Fibroblast of lung (primary cell): Measurements from ENCODE around the gene PPP3R1. TPM values are rescaled to one million over a fixed set of nuclear protein-coding genes. Genes with fewer than 3 reads are reported as not detected.

Source experiments
- DNase-seq, 2 donors: peaks; one replicate each; pipeline versions ENCODE4 v3.0.0 to v3.0.0-alpha.2; 2010; ENCODE audit warnings: low read depth in 2 of 2
- H2AFZ ChIP-seq: 2 replicates; pipeline ENCODE4 v1.5.1; 2012; ENCODE audit warnings: low read length, control low read depth, inconsistent platforms
- H3K27ac ChIP-seq: 2 replicates; pipeline ENCODE4 v1.5.1; 2011; ENCODE audit warnings: low read length, control low read depth; ENCODE audit not compliant: insufficient read depth
- H3K27me3 ChIP-seq: 2 replicates; pipeline ENCODE4 v1.5.1; 2011; ENCODE audit warnings: mild to moderate bottlenecking, low read length; ENCODE audit not compliant: control insufficient read depth, insufficient read depth
- H3K36me3 ChIP-seq: 2 replicates; pipeline ENCODE4 v1.5.1; 2011; ENCODE audit warnings: low read length; ENCODE audit not compliant: control insufficient read depth, insufficient read depth
- H3K4me1 ChIP-seq: 2 replicates; pipeline ENCODE4 v1.5.1; 2011; ENCODE audit warnings: low read length; ENCODE audit not compliant: control insufficient read depth, insufficient read depth; ENCODE audit errors: extremely low read depth
- H3K4me2 ChIP-seq: 2 replicates; pipeline ENCODE4 v1.5.1; 2011; ENCODE audit warnings: low read length, control low read depth; ENCODE audit not compliant: insufficient read depth; ENCODE audit errors: extremely low read depth
- H3K4me3 ChIP-seq, 4 experiments: fragments of 200-600 bp in 1 of 4; sonication (generic) in 1 of 4; replicated peaks in 1 of 4; 2 replicates each; pipeline ENCODE4 v1.5.1; 2011 to 2016; ENCODE audit warnings: low read length in 4 of 4, low read depth in 3 of 4, mild to moderate bottlenecking in 3 of 4, control low read depth in 2 of 4, inconsistent platforms in 1 of 4, mixed read lengths in 1 of 4; ENCODE audit not compliant: insufficient read depth in 1 of 4; ENCODE audit errors: control extremely low read depth in 1 of 4
- H3K79me2 ChIP-seq: 2 replicates; pipeline ENCODE4 v1.5.1; 2012; ENCODE audit warnings: mild to moderate bottlenecking, low read length, inconsistent platforms; ENCODE audit not compliant: control insufficient read depth, insufficient read depth
- H3K9ac ChIP-seq: 2 replicates; pipeline ENCODE4 v1.5.1; 2011; ENCODE audit warnings: mild to moderate bottlenecking, low read length, control low read depth; ENCODE audit not compliant: insufficient read depth
- H3K9me3 ChIP-seq: 2 replicates; pipeline ENCODE4 v1.5.1; 2012; ENCODE audit warnings: low read depth, low read length; ENCODE audit not compliant: control insufficient read depth, insufficient read depth
- H4K20me1 ChIP-seq: 2 replicates; pipeline ENCODE4 v1.5.1; 2011; ENCODE audit warnings: low read length; ENCODE audit not compliant: control insufficient read depth, insufficient read depth; ENCODE audit errors: extremely low read depth
- EZH2 ChIP-seq: IDR thresholded peaks from 2 replicates; pipeline ENCODE4 v1.5.1; 2012; ENCODE audit warnings: low read length, control low read depth, mild to moderate bottlenecking; ENCODE audit errors: missing control alignments
- polyA plus RNA-seq, 2 donors: library from polyadenylated mRNA; depleted of rRNA in 1 of 2; stranded (reverse) in 1 of 2; unstranded in 1 of 2; fragments of >200 nt; gene quantifications; 2 replicates each; pipeline ENCODE4 v1.2.1, GENCODE V29; 2011 to 2012; ENCODE audit warnings: missing spikeins in 1 of 2
- total RNA-seq: library from RNA; depleted of rRNA; stranded (reverse); fragments of >200 nt; gene quantifications from 2 replicates; pipeline ENCODE4 v1.2.1, GENCODE V29; 2014
- TF ChIP-seq, protein P1 (sequence below), 2 donors: IDR thresholded peaks in 1 of 2; conservative IDR thresholded peaks in 1 of 2; 1 replicate in 1 of 2; 2 replicates in 1 of 2; pipeline ENCODE4 v1.5.1; 2011 to 2012; ENCODE audit warnings: low read length in 2 of 2, control low read depth in 1 of 2, inconsistent platforms in 1 of 2, low read depth in 1 of 2, mild to moderate bottlenecking in 1 of 2

Gene PPP3R1
- total and polyA plus RNA-seq, 2 donors (not counting 1 experiment from before 2014, with no cell fraction given) = 22.8 to 51.3 TPM

DNA sequence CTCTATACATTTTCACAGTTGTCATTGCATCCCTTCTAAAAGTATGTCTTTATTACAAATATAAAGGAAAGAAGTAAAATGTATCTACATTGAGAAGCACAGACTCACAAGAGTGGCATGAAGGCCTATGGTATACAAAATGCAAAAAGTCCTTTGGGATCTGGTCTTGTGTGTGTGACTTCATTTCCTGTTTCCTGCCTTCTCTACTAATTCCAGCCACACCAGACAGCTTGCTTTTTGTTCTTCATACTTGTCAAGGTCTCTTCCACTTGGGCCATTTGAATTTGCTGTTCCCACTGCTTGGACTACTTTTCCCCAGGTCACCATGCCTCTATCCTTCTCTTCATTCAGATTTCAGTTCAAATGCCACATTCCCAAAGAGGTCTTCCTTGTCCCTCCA, 101.3 kb downstream of the PPP3R1 start:
- Histone ChIP-seq H3K79me2 (peaks cover 5% of the 10 kb centered on the region), H3K27me3 (no peaks in the 10 kb centered on the region), H3K9ac (no peak overlapping the region), H3K4me3 (no peak overlapping the region), H3K9me3 (no peaks in the 10 kb centered on the region), H3K4me1 (peaks cover 2% of the 10 kb centered on the region), H3K4me2 (no peak overlapping the region), H3K27ac (no peak overlapping the region), H3K36me3 (no peaks in the 10 kb centered on the region), H2AFZ (no peak overlapping the region), H4K20me1 (no peaks in the 10 kb centered on the region)
- no peak for DNase-seq
- TF ChIP-seq, protein P1, sequence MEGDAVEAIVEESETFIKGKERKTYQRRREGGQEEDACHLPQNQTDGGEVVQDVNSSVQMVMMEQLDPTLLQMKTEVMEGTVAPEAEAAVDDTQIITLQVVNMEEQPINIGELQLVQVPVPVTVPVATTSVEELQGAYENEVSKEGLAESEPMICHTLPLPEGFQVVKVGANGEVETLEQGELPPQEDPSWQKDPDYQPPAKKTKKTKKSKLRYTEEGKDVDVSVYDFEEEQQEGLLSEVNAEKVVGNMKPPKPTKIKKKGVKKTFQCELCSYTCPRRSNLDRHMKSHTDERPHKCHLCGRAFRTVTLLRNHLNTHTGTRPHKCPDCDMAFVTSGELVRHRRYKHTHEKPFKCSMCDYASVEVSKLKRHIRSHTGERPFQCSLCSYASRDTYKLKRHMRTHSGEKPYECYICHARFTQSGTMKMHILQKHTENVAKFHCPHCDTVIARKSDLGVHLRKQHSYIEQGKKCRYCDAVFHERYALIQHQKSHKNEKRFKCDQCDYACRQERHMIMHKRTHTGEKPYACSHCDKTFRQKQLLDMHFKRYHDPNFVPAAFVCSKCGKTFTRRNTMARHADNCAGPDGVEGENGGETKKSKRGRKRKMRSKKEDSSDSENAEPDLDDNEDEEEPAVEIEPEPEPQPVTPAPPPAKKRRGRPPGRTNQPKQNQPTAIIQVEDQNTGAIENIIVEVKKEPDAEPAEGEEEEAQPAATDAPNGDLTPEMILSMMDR (conservative IDR thresholded peaks at IDR 0.05 in 1 of 2, IDR thresholded peaks at IDR 0.05 in 1 of 2; ENCODE audit: low read depth in 1 of 2, low read length in 2 of 2) = no peak
- no peak for TF ChIP-seq EZH2

DNA sequence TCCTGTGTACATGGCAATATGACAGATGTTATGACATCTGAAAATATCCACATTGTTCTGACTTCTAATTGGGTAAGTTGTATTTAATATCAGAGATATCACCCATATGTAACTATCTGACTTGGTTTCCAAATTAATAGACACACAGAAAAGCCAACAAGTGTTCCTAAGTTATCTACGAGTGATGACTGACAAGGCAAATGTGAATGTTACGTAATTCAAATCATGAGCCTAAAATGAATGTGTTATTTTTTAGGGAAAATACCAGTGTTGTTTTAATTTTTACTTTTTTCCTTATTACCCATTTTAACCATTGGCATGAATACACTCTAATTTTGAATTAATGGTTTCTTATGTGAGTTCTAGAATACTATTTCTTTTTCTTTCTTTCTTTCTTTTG, 110.5 kb downstream of the PPP3R1 start:
- H3K9ac ChIP-seq = no peak overlapping the region
- no peaks in the 10 kb centered on the region for H3K27me3 ChIP-seq
- H3K4me2 ChIP-seq = no peak overlapping the region
- no peak for DNase-seq
- no peak overlapping the region for H3K27ac ChIP-seq
- no peaks in the 10 kb centered on the region for H3K9me3 ChIP-seq
- H3K4me3 ChIP-seq = no peak overlapping the region
- no peak overlapping the region for H2AFZ ChIP-seq
- no peaks in the 10 kb centered on the region for H4K20me1 ChIP-seq
- no peaks in the 10 kb centered on the region for H3K4me1 ChIP-seq
- no peak for TF ChIP-seq EZH2
- TF ChIP-seq, protein P1 (conservative IDR thresholded peaks at IDR 0.05 in 1 of 2, IDR thresholded peaks at IDR 0.05 in 1 of 2; ENCODE audit: low read depth in 1 of 2, low read length in 2 of 2) = no peak
- H3K79me2 ChIP-seq = no peaks in the 10 kb centered on the region
- H3K36me3 ChIP-seq = no peaks in the 10 kb centered on the region

DNA sequence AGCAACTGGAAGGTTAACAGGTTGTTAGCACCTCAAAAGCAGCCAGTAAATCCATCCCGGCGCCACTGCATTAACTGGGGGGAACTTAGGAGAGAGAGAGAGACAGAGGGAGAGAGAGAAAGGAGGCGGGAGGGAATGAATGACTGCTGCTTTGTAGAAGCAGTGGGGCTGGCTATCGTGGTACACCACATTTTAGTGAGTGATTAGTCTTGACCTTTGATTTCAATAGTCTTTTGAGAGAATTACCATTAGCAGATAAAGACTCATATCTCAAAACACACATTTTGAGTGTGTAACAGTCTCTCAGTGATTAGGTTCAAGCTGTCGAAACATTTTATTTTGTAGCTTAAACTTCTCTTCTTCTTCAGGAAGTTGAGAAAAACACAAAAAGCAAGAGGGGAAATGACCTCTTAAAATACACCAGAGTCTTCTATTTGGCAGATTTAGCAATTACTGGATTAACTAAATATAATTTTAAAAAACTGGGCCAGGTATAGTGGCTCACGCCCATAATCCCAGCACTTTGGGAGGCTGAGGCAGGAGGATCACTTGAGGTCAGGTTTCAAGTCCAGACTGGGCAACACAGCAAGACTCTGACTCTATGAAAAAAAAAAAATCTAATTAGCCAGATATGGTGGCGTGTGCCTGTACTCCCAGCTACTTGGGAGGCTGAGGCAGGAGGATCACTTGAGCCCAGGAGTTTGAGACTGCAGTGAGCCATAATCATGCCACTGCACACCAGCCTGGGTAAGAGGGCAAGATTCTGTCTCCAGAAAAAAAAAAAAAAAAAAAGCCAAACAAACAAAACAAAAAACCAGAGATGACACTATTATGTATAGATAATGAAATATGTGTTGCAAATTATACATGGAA, 116.6 kb downstream of the PPP3R1 start:
- no peak for DNase-seq
- H3K4me2 ChIP-seq = no peak overlapping the region
- H3K27me3 ChIP-seq = no peaks in the 10 kb centered on the region
- H3K36me3 ChIP-seq = no peaks in the 10 kb centered on the region
- H3K9me3 ChIP-seq = no peaks in the 10 kb centered on the region
- no peaks in the 10 kb centered on the region for H3K79me2 ChIP-seq
- no peaks in the 10 kb centered on the region for H4K20me1 ChIP-seq
- H3K27ac ChIP-seq = no peak overlapping the region
- H3K4me3 ChIP-seq = no peak overlapping the region
- H2AFZ ChIP-seq = no peak overlapping the region
- no peak for TF ChIP-seq EZH2
- TF ChIP-seq, protein P1 (conservative IDR thresholded peaks at IDR 0.05 in 1 of 2, IDR thresholded peaks at IDR 0.05 in 1 of 2; ENCODE audit: low read depth in 1 of 2, low read length in 2 of 2) = no peak
- H3K4me1 ChIP-seq = no peaks in the 10 kb centered on the region
- H3K9ac ChIP-seq = no peak overlapping the region
